ENCODE measurements around the gene ACVR2A.
A peak's percentile ranks its signal among the peaks of the same experiment; 100 is the strongest.

The ACVR2A gene

GRCh38 chr2:147855977-147856376 lies 11.1 kb downstream of the ACVR2A start:
- no peak for DNase-seq

GRCh38 chr2:147860009-147860408 lies 15.2 kb downstream of the ACVR2A start:
- DNase-seq, result peak in 2 of 3 experiments; percentile 21 to 34

DNA sequence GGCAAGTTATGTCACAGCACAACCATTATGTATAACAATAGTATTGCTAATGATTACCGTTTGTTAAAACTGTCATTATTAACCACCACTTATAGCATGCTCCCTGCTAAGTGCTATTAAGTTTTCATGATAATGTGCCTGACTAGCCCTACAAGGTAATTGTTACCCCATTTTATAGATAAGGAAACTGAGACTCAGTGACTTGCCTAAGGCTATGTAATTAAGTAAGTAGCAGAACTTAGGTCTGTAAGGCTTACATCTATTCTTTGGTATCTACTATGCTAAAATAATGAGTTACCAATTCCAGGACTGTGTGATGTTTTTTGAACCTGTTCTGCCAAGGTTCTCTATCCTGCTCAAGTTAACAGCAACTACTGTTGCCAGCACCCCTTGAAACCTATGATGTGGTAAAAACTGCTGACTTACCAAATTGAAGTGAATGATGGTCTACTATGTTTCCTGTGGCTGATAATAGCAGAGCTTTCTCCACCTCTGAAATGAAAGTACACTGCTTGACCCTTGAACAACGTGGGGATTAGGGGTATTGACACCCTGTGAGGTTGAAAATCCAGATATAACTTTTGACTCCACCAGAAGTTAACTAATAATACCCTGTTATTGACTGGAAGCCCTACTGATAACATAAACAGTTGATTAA lies 18.2 kb downstream of the ACVR2A start:
- DNase-seq, result peak in 1 of 3 experiments; percentile 27

DNA sequence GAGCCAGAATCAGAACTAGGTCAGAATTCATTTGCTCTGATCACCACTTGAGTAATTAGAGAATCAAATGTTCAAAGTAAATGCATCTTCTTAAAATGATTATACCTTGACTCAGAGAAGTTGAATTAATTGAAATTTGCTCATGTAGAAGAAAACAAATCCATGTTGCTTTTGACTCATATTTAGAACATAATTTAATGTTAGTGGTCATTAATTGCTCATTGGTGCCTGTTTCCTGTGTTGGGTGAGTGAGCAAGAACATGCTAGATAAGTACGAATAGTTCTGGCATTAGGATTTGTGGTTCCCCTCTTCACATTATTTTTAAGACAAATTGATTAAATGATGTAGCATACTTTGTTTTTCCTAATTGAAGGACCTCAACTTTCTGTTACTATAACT lies 19.0 kb downstream of the ACVR2A start:
- DNase-seq, result no peak

DNA sequence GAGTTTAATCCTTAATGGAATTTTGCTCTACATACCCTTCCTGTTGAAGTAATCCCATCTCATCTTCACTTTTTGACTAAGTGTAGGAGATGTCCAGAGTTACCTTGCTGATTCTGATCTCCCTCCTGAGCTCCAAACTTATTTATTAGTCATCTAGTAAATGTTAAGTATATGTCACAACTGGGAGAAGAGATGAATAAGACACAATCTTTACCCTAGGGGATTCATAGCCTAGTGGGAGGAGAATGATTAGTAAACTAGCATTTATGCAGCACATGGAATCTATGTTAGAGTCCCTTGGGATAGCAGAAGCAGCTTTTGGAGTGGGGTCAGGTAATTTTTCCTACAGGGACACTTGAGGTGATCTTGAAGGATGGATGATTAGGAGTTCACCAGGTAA lies 20.7 kb downstream of the ACVR2A start:
- DNase-seq, result no peak

DNA sequence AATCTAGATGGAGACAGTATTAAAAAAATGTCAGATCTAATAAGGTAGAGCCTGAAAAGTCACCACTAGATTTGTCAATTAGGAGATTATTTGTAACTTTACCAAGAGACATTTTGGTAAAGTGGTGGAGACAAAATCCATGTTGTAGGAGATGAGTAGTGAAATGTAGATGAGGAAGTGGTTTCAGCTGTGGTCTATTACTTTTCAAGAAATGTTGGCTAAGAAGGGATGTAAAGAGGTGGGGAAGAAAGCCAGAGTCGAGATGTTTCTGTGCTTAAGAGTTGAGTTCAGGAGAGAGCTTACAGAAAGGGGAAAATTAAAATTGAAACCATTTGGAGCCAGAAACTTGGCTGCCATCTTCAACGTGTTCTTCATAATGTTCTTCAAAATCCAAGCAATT lies 22.2 kb downstream of the ACVR2A start:
- DNase-seq, result no peak

GRCh38 chr2:147869934-147870333 lies 25.1 kb downstream of the ACVR2A start:
- no peak for DNase-seq

DNA sequence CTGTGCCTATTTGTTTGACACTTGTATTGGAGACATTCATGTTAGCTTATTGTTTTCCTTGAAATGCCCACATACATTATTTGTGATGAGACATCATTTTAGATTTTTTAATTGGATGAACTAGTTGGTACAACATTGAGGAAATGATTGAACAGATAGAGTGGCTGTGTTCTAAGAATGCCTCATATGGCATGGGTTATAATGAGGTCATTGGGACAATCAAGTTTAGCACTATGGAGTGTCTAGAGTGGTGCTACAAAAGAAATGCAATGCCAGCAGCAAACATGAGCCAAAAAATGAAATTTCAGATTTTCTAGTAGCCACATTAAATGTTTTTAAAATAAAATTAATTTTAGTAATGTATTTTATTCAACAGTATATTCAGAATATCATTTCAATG lies 28.1 kb downstream of the ACVR2A start:
- no peak for DNase-seq

DNA sequence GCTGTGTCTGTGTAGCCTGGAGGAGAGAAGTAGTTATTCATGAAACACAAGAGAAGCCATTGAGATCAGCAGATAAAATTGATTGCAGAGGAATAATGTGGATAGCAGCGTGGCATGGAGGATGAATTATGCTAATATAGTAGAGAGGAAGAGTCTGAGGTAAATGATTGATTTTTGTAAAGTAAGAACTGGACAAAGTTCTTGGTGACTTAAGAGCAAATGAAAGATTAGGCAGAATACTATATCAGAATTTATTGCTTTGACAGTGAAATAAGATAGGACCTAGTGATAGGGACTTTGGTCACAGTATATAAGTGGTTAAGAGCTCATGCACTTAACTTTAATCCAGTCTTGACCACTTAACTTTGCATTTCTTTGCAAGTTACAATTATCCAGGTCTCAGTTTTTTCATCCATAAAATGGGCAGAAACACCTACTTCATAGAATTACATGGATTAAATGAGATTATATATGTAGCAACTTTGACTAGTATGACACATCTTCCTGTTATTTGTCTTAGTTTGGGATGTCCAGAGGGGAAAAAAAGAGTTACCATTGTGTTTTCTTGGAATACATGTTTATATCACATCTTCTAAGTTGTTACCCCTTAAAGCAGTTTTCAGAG lies 29.1 kb downstream of the ACVR2A start:
- DNase-seq, result no peak

DNA sequence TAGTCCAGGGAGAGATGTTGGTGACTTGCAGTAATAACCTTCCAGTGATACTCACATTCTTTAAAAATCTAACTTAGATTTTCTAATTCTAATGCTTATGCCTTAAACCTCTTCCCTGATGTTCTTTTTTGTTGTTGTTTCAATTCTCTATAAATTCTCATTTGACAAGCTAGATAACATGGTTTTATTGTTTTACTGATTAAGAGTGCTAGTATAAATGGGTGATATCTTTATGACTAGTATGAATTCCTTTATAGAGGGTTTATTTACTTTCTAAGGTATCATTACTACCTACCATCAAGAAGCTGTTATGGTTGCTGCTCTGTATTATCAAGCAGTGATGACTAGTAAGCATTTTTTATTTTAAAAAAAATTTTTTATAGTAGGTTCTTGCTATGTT lies 35.0 kb downstream of the ACVR2A start:
- DNase-seq, result no peak

GRCh38 chr2:147882631-147883030 lies 37.8 kb downstream of the ACVR2A start:
- DNase-seq, result no peak

- DNase-seq, result no peak
Measured at GRCh38 chr2:147884830-147885229, 40.0 kb downstream of the ACVR2A start.

DNA sequence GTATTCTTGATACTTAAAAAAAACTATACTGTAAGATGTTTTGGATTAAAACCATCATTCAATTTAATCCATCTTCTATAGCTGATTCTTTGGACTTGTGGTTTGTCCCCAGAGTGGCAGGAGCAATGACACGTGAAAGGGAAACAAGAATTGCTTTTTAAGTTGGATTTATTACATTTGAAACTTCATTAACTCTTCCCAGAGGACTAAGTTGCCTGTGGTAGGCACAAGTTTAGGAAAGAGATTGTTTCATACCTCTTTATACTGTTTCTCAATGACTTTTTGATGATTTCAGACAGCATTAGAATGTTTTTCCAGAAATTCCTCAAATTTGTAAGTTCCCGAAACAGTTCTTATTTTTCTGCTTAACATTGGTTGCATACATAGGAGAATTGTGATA lies 41.3 kb downstream of the ACVR2A start:
- no peak for DNase-seq

GRCh38 chr2:147888680-147889079 lies 43.9 kb downstream of the ACVR2A start:
- no peak for DNase-seq

GRCh38 chr2:147904051-147904450 lies 59.2 kb downstream of the ACVR2A start:
- no peak for DNase-seq

DNA sequence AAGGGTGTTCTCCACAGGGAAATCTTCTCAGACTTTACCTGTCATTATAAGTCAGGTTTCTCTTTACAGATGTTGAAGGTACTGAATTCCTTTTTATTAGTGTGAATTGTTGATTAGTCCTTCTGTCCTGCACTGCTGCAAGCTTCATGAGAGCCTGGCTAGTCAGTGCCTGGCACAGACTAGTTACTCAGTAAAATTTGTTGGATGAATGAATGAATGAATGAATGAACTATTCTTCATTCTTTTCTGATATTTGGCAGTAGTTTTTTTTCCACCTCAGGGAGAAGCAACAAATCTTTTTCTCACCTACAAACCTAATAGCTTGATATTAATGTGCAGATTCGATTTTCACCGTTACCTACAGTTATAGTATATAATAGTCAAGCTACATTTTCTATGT lies 64.3 kb downstream of the ACVR2A start:
- DNase-seq, result no peak

GRCh38 chr2:147910990-147911473 lies 66.2 kb downstream of the ACVR2A start:
- peak; percentile 15 to 77 (median 49) for DNase-seq

GRCh38 chr2:147913701-147914480 lies 69.1 kb downstream of the ACVR2A start:
- peak in 1 of 3 experiments; percentile 14 for DNase-seq

GRCh38 chr2:147916067-147916466 lies 71.2 kb downstream of the ACVR2A start:
- no peak for DNase-seq

- no peak for DNase-seq
Measured at GRCh38 chr2:147916723-147917122, 71.9 kb downstream of the ACVR2A start.

DNA sequence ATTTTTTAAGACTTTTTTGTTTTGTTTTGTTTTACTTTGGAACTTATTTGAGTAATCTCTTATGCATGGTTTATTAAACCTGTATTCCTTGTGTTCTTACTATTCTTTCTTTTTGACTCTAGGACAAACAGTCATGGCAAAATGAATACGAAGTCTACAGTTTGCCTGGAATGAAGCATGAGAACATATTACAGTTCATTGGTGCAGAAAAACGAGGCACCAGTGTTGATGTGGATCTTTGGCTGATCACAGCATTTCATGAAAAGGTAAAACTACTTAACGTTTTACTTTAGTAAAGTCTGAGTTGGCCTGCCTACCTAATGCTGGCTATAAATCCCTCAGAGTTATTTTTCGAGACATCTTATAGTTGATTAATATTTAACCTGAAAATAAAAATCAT lies 72.3 kb downstream of the ACVR2A start:
- DNase-seq, result no peak

DNA sequence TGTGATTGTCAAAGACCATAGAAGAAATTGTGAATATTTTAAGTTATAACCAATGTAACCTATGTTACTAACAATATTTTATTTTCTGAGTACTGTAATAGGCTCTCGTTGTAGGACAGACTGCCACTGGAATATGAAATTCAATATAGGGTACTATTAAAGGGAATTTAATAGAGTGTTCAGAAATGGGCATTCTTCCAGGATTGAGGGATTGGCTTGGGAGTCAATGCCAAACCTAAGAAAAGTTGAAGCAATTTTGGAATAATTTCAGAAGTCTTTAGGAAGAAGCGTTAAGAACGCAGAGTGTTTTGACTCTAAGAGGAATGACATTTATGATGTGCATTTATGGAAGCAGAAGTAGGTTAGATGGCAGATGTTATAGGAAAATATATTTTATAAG lies 79.0 kb downstream of the ACVR2A start:
- no peak for DNase-seq

- no peak for DNase-seq
Measured at GRCh38 chr2:147924647-147925046, 79.8 kb downstream of the ACVR2A start.

DNA sequence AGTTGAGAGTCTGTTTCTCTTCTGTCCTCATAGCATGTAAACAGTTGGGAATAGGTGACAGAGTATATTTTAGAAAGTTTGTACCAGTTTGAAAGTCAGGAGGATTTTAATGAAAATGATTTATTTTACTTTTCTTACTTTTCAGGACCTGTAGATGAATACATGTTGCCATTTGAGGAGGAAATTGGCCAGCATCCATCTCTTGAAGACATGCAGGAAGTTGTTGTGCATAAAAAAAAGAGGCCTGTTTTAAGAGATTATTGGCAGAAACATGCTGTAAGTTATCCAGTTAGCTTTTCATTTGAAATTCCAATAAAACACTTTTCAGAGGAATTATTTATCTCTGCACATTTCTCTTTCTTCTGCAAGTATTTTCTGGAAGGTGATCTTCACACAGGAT lies 81.1 kb downstream of the ACVR2A start:
- no peak for DNase-seq

Data from NCI-H1417 (cell line).